HEK293T (cell line): ENCODE results near the gene NFIA.
A peak's percentile ranks its signal among the peaks of the same experiment; 100 is the strongest.

Experiments
- CTCF ChIA-PET: fragments of 350-600 bp; formaldehyde crosslinking; extraction: SDS; loops from one replicate; lab custom pipeline; 2021; ENCODE audit warnings: antibody characterized with exemption, inconsistent platforms; lab: Yijun Ruan, JAX
- POLR2A ChIA-PET: fragments of 350-600 bp; formaldehyde crosslinking; extraction: SDS; loops from one replicate; lab custom pipeline; 2020; ENCODE audit warnings: antibody characterized with exemption, inconsistent platforms; lab: Yijun Ruan, JAX
- DNase-seq: peaks from one replicate; pipeline ENCODE4 v3.0.0; 2012; ENCODE audit warnings: mixed read lengths; ENCODE audit errors: extremely low spot score
- ARNT ChIP-seq: fragments of 450-650 bp; IDR thresholded peaks from 2 replicates; pipeline ENCODE4 v1.6.1; 2017; ENCODE audit warnings: mild to moderate bottlenecking
- BHLHE40 ChIP-seq: fragments of 450-650 bp; IDR thresholded peaks from 2 replicates; pipeline ENCODE4 v1.6.1; 2016; ENCODE audit warnings: mild to moderate bottlenecking, moderate library complexity, borderline replicate concordance
- CTBP1 ChIP-seq: fragments of 450-650 bp; IDR thresholded peaks from 2 replicates; pipeline ENCODE4 v1.6.1; 2016; ENCODE audit warnings: borderline replicate concordance
- ELF4 ChIP-seq: fragments of 450-650 bp; IDR thresholded peaks from 2 replicates; pipeline ENCODE4 v1.6.1; 2017; ENCODE audit warnings: antibody characterized with exemption
- FOXA1 ChIP-seq: fragments of 450-650 bp; IDR thresholded peaks from 2 replicates; pipeline ENCODE4 v1.6.1; 2016; ENCODE audit warnings: mild to moderate bottlenecking
- FOXK2 ChIP-seq: fragments of 450-650 bp; IDR thresholded peaks from 2 replicates; pipeline ENCODE4 v1.6.1; 2016; ENCODE audit warnings: mild to moderate bottlenecking
- FOXM1 ChIP-seq: fragments of 450-650 bp; IDR thresholded peaks from 2 replicates; pipeline ENCODE4 v1.6.1; 2017; ENCODE audit warnings: mild to moderate bottlenecking, borderline replicate concordance
- HDGF ChIP-seq: fragments of 450-650 bp; IDR thresholded peaks from 2 replicates; pipeline ENCODE4 v1.6.1; 2017; ENCODE audit warnings: antibody characterized with exemption, borderline replicate concordance
- L3MBTL2 ChIP-seq: fragments of 450-650 bp; conservative IDR thresholded peaks from 2 replicates; pipeline ENCODE4 v1.6.1; 2016; ENCODE audit warnings: mild to moderate bottlenecking
- LEF1 ChIP-seq: fragments of 450-650 bp; IDR thresholded peaks from 2 replicates; pipeline ENCODE4 v1.6.1; 2017; ENCODE audit warnings: mild to moderate bottlenecking, borderline replicate concordance
- NFRKB ChIP-seq: fragments of 450-650 bp; IDR thresholded peaks from 2 replicates; pipeline ENCODE4 v1.6.1; 2016; ENCODE audit warnings: mild to moderate bottlenecking, moderate library complexity
- SP1 ChIP-seq: fragments of 450-650 bp; IDR thresholded peaks from 2 replicates; pipeline ENCODE4 v1.6.1; 2017
- SUZ12 ChIP-seq: fragments of 450-650 bp; IDR thresholded peaks from 2 replicates; pipeline ENCODE4 v1.6.1; 2016; ENCODE audit warnings: mild to moderate bottlenecking
- TARDBP ChIP-seq: fragments of 450-650 bp; IDR thresholded peaks from 2 replicates; pipeline ENCODE4 v1.6.1; 2016
- ZNF384 ChIP-seq: fragments of 450-650 bp; IDR thresholded peaks from 2 replicates; pipeline ENCODE4 v1.6.1; 2016
- TF ChIP-seq, protein P1 (sequence below): fragments of 450-650 bp; IDR thresholded peaks from 2 replicates; pipeline ENCODE4 v1.6.1; 2016

The NFIA gene

DNA sequence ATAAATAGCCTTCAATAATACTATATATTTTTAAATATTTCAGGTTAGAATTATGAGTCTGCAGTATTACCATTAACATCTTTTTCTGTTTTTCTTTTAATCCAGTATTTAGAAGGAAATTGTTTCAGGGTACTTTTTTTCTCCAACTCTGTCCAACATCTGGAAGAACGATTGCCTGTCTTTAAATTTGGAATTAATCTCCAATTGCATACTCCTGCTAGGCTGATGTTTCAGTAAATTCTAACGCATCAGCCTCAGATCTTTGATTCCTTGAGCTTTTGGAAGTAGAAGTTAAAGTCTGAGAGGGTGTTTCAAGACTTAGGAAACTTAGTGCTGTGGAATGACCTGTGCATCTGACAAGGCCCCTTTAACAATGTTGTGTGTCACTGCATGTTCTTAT, 20.3 kb downstream of the NFIA start:
- DNase-seq, result no peak
- POLR2A ChIA-PET, result no interaction called here
- TF ChIP-seq FOXA1 (no peak), L3MBTL2 (no peak), ELF4 (no peak), BHLHE40 (no peak), FOXM1 (no peak), FOXK2 (no peak), HDGF (no peak), ARNT (no peak), SP1 (no peak), CTBP1 (no peak), ZNF384 (no peak), NFRKB (no peak), LEF1 (no peak), TARDBP (no peak), SUZ12 (no peak)
- TF ChIP-seq, protein P1, sequence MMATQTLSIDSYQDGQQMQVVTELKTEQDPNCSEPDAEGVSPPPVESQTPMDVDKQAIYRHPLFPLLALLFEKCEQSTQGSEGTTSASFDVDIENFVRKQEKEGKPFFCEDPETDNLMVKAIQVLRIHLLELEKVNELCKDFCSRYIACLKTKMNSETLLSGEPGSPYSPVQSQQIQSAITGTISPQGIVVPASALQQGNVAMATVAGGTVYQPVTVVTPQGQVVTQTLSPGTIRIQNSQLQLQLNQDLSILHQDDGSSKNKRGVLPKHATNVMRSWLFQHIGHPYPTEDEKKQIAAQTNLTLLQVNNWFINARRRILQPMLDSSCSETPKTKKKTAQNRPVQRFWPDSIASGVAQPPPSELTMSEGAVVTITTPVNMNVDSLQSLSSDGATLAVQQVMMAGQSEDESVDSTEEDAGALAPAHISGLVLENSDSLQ, result no peak
- CTCF ChIA-PET, result interaction anchor here (1.2 kb wide), 1 partner anchor 168 kb away, joined by 5 read pairs; no protein-coding TSS in a partner anchor

DNA sequence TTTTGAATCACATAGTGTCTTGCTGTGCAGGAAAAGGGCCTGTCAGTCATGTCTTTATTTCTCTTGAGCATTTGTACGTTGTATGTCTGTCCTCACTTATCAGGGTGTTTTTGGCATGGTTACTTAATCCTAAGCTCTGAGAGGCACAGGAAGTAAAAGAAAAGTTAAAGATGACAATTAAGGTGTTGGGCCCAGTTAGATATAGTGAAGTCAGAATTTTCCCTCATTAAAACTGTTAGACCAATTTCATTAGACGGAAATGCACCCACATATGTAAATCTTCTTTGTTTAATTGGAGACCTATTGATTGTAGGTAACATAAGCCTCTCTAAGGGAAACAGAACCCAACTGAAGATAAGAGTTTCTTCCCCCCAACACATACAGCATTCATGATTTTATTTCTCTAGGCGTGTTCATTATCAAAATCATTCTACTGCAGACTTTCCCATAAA, 21.9 kb downstream of the NFIA start:
- POLR2A ChIA-PET, result no interaction called here
- CTCF ChIA-PET, result no interaction called here
- no peak for DNase-seq
- no peak for TF ChIP-seq NFRKB
- TF ChIP-seq BHLHE40, result no peak
- no peak for TF ChIP-seq FOXM1
- TF ChIP-seq LEF1, result no peak
- no peak for TF ChIP-seq ARNT
- no peak for TF ChIP-seq HDGF
- TF ChIP-seq SP1, result no peak
- TF ChIP-seq, protein P1, result peak; percentile 85
- no peak for TF ChIP-seq CTBP1

DNA sequence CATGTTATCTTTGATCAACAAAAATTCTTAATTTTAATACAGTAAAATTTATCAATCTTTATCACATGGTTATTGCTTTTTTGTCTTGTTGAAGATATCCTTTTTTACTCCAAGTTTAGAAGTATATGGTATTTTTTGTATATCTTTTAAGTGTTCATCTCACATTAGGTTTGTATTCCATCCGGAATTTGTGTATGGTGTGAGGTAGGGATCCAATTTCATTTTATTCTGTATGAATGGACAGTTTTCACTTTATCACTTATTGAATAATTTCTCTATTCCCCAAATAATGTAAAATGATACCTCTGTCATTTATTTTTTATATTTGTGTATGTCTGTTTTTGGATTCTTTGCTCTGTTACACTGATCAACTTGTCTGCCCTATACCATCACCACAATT, 25.3 kb downstream of the NFIA start:
- ChIA-PET CTCF (no interaction called here), POLR2A (no interaction called here)
- no peak for DNase-seq
- no peak for TF ChIP-seq NFRKB
- TF ChIP-seq ZNF384, result no peak

DNA sequence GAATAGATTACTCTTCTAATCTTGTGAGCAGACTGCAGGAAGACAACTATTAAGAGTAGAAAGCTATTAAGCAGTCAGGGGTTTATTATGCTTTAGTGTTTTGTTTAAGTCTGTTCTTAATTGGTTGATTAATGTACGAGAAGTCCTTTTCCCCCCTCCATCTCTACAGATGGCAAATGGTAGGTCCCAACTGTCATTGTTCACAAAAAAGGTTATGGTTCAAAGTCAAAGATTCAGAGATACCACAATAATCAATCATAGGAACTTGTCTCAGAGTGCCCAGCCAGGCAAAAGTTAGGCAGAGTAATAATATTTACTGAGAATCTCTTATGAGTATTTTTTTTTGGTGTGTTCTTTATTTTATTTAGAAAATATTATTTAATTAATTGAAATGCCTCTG, 26.8 kb downstream of the NFIA start:
- ChIA-PET CTCF (no interaction called here), POLR2A (no interaction called here)
- DNase-seq, result no peak
- TF ChIP-seq HDGF (no peak), NFRKB (no peak), CTBP1 (peak; percentile 42; the same call in 1 of the 2 replicates), SUZ12 (no peak), FOXA1 (no peak), ARNT (no peak), SP1 (no peak), FOXK2 (no peak), LEF1 (no peak), ELF4 (no peak), ZNF384 (no peak), L3MBTL2 (no peak), BHLHE40 (no peak), FOXM1 (no peak), TARDBP (no peak)
- TF ChIP-seq, protein P1, result peak; percentile 80

GRCh38 chr1:61109910-61110309, 27.5 kb downstream of the NFIA start:
- peak; percentile 7; the same call in 1 of the 2 replicates for TF ChIP-seq ZNF384
- TF ChIP-seq SUZ12, result no peak
- TF ChIP-seq CTBP1, result peak; percentile 58; the same call in 1 of the 2 replicates
- no peak for DNase-seq
- CTCF ChIA-PET, result no interaction called here
- POLR2A ChIA-PET, result no interaction called here

DNA sequence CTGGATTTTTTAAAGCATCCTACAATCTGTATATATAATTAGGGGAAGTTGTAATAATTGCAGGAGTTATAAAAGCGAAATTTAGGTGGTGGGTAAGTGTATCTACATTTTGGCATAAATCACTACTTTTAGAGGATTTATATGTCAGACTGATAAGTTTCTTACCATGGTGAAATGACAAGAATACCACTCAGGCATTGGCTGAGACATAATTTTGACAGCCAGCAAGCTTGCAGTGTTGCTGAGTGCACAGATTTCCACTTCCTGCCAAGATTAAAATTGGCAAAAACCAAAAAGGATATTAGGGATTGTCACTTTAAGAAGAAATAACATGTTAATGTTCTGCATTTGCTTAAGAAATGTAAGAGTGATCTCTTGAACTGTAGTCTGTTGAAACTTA, 28.2 kb downstream of the NFIA start:
- CTCF ChIA-PET, result no interaction called here
- POLR2A ChIA-PET, result no interaction called here
- TF ChIP-seq SUZ12, result no peak
- TF ChIP-seq, protein P1, result peak; percentile 77
- TF ChIP-seq SP1, result no peak
- no peak for TF ChIP-seq L3MBTL2
- TF ChIP-seq TARDBP, result no peak
- no peak for TF ChIP-seq ARNT
- no peak for TF ChIP-seq ELF4
- DNase-seq, result no peak
